ENCODE data around the gene REV3L. TPM values are rescaled to one million over a fixed set of nuclear protein-coding genes. Genes with fewer than 3 reads are reported as not detected.

The REV3L gene
- total and polyA plus RNA-seq, 2 donors (not counting 1 experiment from before 2014, with no cell fraction given): 4.7 to 37.9 TPM

- H3K4me2 ChIP-seq (replicated peaks; ENCODE audit: low read depth, low read length, poor library complexity, severe bottlenecking): no peak overlapping the region
- H3K4me1 ChIP-seq (ENCODE audit: control insufficient read depth in 2 of 2, insufficient read depth in 2 of 2, low read length in 2 of 2): peaks cover 5 to 9% of the 10 kb centered on the region in 2 donors
- H3K27me3 ChIP-seq (replicated peaks in 1 of 4; ENCODE audit: control extremely low read depth in 1 of 4, control insufficient read depth in 3 of 4, insufficient read depth in 4 of 4, low read length in 3 of 4): no peaks in the 10 kb centered on the region
- H3K4me3 Mint-ChIP-seq: no peak overlapping the region
- peaks cover 2 to 38% of the 10 kb centered on the region in 2 experiments for H3K36me3 ChIP-seq (replicated peaks in 1 of 2; ENCODE audit: control extremely low read depth in 1 of 2, control insufficient read depth in 1 of 2, extremely low read depth in 1 of 2, insufficient read depth in 2 of 2, low read length in 1 of 2)
- no peak overlapping the region for H3K9ac ChIP-seq (ENCODE audit: low read length)
- WGBS (ENCODE audit: insufficient coverage): 100% methylated on average over 1 of the region's 6 CpGs
- TF ChIP-seq EZH2 (IDR thresholded peaks at IDR 0.05; ENCODE audit: borderline replicate concordance, insufficient read depth, low read depth, low read length, poor library complexity, severe bottlenecking) (no peak), CTCF (IDR thresholded peaks at IDR 0.05) (no peak)
- H3K79me2 ChIP-seq (ENCODE audit: control insufficient read depth, insufficient read depth, low read length): peaks cover 59% of the 10 kb centered on the region
- no peak for ATAC-seq (ENCODE audit: low read depth)
- no peak overlapping the region for H2AFZ ChIP-seq (ENCODE audit: insufficient read depth, low read depth, low read length, poor library complexity, severe bottlenecking)
- H3K27me3 Mint-ChIP-seq: no peaks in the 10 kb centered on the region
- no peak overlapping the region for H3K27ac Mint-ChIP-seq
- peaks cover 25% of the 10 kb centered on the region for H3K4me1 Mint-ChIP-seq
- no peaks in the 10 kb centered on the region for H3K9me3 ChIP-seq (ENCODE audit: control extremely low read depth in 1 of 3, control insufficient read depth in 2 of 3, insufficient read depth in 1 of 3, low read length in 2 of 3)
- POLR2A ChIA-PET: interaction anchor here (0.6 kb wide), 1 partner anchor 256 kb away, joined by 4 read pairs; no protein-coding TSS in a partner anchor
- H3K27ac ChIP-seq (ENCODE audit: low read length in 2 of 2): no peak overlapping the region
- no peak for DNase-seq
- CTCF ChIA-PET: interaction anchor here (1.0 to 1.1 kb wide), 2 partner anchors 98 to 213 kb away, joined by 3 read pairs; no protein-coding TSS in a partner anchor
- no peak overlapping the region for H3K4me3 ChIP-seq (ENCODE audit: control extremely low read depth in 1 of 5, extremely low read depth in 1 of 5, insufficient read depth in 1 of 5, low read depth in 2 of 5, low read length in 4 of 5)
- H3K9me3 Mint-ChIP-seq (ENCODE audit: insufficient read depth): no peaks in the 10 kb centered on the region
- intact Hi-C loops (cut with micrococcal nuclease): no loop called here
- no peaks in the 10 kb centered on the region for H4K20me1 ChIP-seq (ENCODE audit: control insufficient read depth, insufficient read depth, low read length, poor library complexity, severe bottlenecking)
Measured at GRCh38 chr6:111265842-111266241, 217.2 kb downstream of the REV3L start.

GRCh38 chr6:111263837-111264236 is 219.2 kb downstream of the REV3L start:
- 93% methylated on average over 2 of the region's 4 CpGs for WGBS (ENCODE audit: insufficient coverage)
- Mint-ChIP-seq H3K27me3 (no peaks in the 10 kb centered on the region), H3K27ac (no peak overlapping the region), H3K4me1 (peaks cover 36% of the 10 kb centered on the region), H3K4me3 (no peak overlapping the region), H3K9me3 (ENCODE audit: insufficient read depth) (no peaks in the 10 kb centered on the region)
- ChIA-PET POLR2A (no interaction called here), CTCF (no interaction called here)
- Histone ChIP-seq H3K79me2 (ENCODE audit: control insufficient read depth, insufficient read depth, low read length) (peaks cover 54% of the 10 kb centered on the region), H3K27ac (ENCODE audit: low read length in 2 of 2) (peak overlapping the region in 1 of 2 donors; percentile 36), H3K27me3 (replicated peaks in 1 of 4; ENCODE audit: control extremely low read depth in 1 of 4, control insufficient read depth in 3 of 4, insufficient read depth in 4 of 4, low read length in 3 of 4) (no peaks in the 10 kb centered on the region), H3K9ac (ENCODE audit: low read length) (no peak overlapping the region), H3K9me3 (ENCODE audit: control extremely low read depth in 1 of 3, control insufficient read depth in 2 of 3, insufficient read depth in 1 of 3, low read length in 2 of 3) (no peaks in the 10 kb centered on the region), H3K4me3 (ENCODE audit: control extremely low read depth in 1 of 5, extremely low read depth in 1 of 5, insufficient read depth in 1 of 5, low read depth in 2 of 5, low read length in 4 of 5) (no peak overlapping the region), H4K20me1 (ENCODE audit: control insufficient read depth, insufficient read depth, low read length, poor library complexity, severe bottlenecking) (no peaks in the 10 kb centered on the region), H3K36me3 (replicated peaks in 1 of 2; ENCODE audit: control extremely low read depth in 1 of 2, control insufficient read depth in 1 of 2, extremely low read depth in 1 of 2, insufficient read depth in 2 of 2, low read length in 1 of 2) (peaks cover 2 to 33% of the 10 kb centered on the region in 2 experiments), H3K4me1 (ENCODE audit: control insufficient read depth in 2 of 2, insufficient read depth in 2 of 2, low read length in 2 of 2) (peaks cover 17 to 26% of the 10 kb centered on the region in 2 donors), H2AFZ (ENCODE audit: insufficient read depth, low read depth, low read length, poor library complexity, severe bottlenecking) (no peak overlapping the region), H3K4me2 (replicated peaks; ENCODE audit: low read depth, low read length, poor library complexity, severe bottlenecking) (no peak overlapping the region)
- TF ChIP-seq EZH2 (IDR thresholded peaks at IDR 0.05; ENCODE audit: borderline replicate concordance, insufficient read depth, low read depth, low read length, poor library complexity, severe bottlenecking): no peak
- no peak for TF ChIP-seq CTCF (IDR thresholded peaks at IDR 0.05)
- intact Hi-C loops (cut with micrococcal nuclease): no loop called here
- ATAC-seq (ENCODE audit: low read depth): no peak
- no peak for DNase-seq
